Muscle of arm (tissue), 12 donors: ENCODE data around the gene NUDT11. TPM values are rescaled to one million over a fixed set of nuclear protein-coding genes. Genes with fewer than 3 reads are reported as not detected.

Experiments
- polyA plus RNA-seq, 12 donors: library from polyadenylated mRNA; unstranded; fragments of 120-200 nt; gene quantifications; one replicate each; pipeline ENCODE4 v1.2.1, GENCODE V29; 2013; ENCODE audit not compliant: insufficient read length in 12 of 12

The NUDT11 gene
- polyA plus RNA-seq, 12 donors, result 3.0 to 10.6 (median 5.2) TPM; not detected in 1

Other genes with a start within 250 kb of the NUDT11 start
- 1 to 10 TPM in 9 of 12 donors, under 1 TPM in 1, not detected in 2; 0.93 to 5.4 (median 1.4) TPM for gene NUDT10, start 163.8 kb downstream of the NUDT11 start, polyA plus RNA-seq
- gene CENPVL3, start 122.3 kb upstream of the NUDT11 start, polyA plus RNA-seq, result under 1 TPM in 9 of 12 donors, not detected in 3; 0.08 to 0.36 (median 0.17) TPM
- gene CENPVL2, start 186.2 kb upstream of the NUDT11 start, polyA plus RNA-seq, result not detected
- not detected for gene CENPVL1, start 213.9 kb upstream of the NUDT11 start, polyA plus RNA-seq
- 10 to 100 TPM in 7 of 12 donors, 1 to 10 TPM in 4, not detected in 1; 8.4 to 12.7 (median 10.5) TPM for gene GSPT2, start 246.8 kb upstream of the NUDT11 start, polyA plus RNA-seq